GM19023 (cell line): ENCODE measurements around the gene THBD.

Source experiments
- ATAC-seq: cut with Tn5 transposase; IDR thresholded peaks from one replicate; pipeline ENCODE4 v1.9.1; 2021; ENCODE audit warnings: mild to moderate bottlenecking, moderate library complexity; ENCODE audit not compliant: unreplicated experiment

The THBD gene

DNA sequence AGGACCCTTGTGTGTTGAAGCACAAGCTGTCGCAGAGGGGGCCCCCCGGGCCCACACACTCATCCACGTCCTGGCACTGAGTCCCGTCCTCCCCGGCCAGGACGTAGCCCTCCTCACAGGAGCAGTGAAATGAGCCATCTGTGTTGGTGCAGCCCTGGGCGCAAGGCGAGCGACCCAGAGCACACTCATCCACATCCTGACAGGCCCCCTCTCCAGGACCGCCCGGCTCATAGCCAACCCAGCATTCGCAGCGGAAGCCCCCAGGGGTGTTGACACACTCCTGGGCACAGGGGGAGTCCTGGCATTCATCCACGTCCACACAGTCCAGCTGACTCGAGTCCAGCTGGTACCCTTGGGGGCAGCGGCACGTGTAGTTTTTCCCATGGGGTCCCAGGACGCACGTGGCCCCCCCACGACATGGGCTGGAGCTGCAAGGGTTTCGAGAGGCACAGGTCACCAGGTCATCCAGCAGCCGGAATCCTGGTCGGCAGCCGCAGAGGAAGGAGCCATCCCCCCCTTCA, 35.4 kb upstream of the THBD start:
- ATAC-seq: no peak

DNA sequence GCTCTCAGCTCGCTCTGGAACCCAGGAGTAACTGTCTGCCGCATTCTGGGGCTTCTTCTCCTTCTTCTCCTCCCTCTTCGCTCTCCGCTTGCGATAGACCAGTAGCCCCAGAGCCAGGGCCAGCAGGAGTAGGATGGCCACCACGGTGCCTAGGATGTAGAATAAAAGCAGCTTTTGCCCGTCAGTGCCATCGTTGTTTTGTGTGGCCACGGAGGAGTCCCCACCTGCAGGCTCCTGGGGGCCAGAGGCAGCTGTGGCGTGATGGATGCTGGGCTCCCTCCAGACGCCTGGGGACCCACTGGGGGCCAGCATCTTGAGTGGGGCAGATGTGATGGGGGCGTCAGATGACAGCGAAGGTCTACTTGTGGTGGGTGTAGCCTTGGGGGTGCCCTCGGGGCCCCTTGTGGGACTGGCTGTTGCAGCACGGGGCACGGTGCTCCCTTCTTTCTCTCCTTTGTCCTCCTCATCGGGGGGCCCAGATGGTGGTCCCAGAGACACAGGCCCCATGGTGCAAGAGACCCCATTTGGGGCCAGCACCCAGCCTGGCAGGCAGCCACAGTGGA, 34.9 kb upstream of the THBD start:
- no peak for ATAC-seq

DNA sequence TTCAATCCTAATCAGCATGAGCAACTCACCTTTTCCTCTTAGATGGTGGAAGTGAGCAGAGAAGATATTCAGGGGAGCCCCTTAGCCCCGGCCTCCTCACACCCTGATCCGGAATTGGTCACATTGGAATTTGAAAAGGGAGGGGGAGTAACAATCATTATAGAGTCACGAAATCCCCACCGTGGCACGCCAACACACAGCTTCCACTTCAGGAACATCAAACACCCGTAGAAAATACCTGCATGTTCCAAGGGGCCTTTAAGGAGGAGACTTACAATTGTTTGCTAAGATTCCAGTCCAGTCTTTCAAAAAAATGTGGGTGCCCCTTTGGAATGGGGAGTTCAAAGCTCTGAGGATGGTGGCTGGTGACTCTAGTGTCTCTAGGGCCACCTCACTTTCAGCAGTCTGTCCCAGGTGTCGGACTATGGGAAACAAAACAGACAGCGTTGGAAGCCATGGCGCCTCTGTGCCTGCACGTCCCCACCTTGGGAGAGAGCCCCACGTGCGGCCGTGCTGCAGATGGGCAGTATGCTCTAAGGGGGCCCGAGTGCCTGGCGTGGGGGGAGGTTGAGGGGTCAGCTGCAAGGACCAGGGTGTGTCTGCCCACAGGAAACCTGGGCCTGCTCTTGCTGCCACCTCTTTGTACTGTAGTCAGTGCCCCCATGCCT, 34.2 kb upstream of the THBD start:
- ATAC-seq: no peak

DNA sequence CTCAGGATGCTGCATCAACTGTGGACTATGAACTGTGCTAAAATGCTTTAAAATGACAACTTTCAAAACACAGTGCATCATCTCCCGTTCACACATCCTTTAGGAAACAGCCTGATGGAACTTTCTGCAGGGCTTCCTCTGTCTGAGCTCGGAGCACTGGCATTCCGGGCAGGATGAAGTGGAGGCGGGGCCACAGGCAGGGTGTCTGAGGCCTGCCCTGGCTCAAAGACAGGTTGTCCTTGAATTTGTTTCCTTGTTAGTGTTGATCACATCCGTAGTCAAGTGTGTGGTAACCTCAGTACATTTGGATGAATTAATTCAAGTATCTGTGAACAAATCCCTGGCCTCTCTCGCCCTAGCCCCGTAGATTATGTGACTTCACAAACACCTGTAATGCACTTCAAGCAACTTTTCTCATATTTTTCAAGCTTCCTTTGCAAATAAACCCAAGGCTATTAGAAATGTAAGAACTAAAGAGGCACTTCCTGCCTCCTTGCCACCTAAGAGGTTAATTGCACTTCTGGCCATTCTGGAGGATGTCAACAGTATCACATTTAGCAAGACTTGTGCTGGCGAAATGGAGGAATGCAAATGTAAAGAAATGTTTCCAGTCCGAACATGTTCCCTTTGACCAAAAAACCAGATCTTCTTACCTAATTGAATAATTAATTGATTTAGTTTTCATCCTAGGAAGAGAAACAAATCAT, 33.5 kb upstream of the THBD start:
- ATAC-seq: no peak

DNA sequence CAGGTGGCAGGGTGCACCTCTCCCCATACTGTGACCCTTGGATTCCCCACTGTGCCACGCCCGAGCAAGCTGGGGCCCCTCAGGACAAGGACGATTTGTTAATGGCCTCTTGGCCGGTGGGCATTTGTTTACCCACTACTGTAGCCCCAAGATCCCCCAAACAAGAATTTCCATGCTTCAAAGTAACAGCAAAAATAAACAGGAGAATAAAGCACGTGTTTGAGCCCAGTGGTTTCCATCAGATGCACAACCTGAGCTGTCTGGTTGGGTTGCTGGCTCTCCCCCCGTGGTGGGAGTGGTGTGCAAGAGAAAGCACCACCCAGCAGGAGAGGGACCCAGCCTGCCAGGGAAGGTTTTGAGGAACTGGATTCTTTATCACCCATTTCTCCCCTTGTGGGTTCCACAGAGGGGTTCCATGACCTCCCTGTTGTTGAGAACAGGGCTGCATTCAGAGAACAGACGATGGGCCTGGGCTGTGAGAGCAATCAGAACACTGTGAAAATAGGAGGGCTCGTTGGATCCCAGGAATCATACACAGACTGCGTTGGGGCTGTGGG, 31.9 kb upstream of the THBD start:
- ATAC-seq: no peak

DNA sequence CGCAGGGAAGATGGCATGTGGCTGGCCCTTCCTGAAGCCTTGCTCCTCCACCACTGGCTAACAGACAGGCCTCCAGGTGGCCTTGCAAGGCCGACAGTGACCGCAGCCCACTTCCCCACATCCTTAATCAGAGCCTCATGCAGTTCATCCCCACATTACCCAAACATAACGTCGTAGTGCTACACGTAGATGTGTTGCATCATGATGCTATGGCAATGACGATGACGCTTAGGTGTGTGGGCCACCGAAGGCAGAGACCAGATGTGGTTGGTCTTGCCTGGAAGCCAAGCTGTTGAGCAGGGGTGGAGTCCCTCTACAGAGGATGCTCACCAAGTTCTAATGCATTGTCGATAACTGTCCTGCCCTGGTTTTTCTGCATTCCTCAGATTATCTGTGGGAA, 31.0 kb upstream of the THBD start:
- no peak for ATAC-seq

DNA sequence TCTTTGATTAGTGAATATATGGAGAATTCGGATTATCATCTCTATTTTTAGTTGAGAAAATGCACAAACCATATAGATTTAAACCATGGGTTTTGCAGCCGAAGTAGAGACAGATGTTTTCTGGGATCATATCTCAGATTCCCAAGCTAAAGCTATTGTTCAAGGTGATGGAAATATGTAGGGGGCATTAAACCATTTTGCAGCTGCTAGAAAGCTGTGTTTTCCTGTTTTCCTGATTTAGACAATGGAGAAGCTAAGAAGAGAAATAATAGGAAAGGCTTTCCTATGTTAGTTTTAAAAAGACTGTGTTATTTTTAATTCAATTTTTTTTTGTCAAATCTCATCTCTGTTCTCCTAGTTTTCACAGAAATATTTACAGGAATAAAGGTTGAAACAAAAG, 30.5 kb upstream of the THBD start:
- no peak for ATAC-seq

DNA sequence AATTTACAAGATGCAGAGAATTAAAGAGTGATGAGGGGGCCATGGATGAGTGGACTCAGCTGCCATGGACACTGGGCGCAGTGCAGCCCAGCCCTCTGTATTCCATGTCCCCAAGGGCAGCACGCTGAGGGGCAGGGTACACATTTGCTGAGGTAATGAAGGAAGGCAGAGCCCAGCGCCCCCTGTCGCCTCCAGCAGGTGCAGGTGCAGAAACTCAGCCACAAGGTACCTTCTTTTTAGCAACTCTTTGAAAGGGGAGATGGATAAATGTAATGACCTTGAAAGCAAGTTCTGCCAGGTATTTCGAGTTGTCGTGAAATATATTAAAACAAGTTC, 29.5 kb upstream of the THBD start:
- ATAC-seq: no peak

DNA sequence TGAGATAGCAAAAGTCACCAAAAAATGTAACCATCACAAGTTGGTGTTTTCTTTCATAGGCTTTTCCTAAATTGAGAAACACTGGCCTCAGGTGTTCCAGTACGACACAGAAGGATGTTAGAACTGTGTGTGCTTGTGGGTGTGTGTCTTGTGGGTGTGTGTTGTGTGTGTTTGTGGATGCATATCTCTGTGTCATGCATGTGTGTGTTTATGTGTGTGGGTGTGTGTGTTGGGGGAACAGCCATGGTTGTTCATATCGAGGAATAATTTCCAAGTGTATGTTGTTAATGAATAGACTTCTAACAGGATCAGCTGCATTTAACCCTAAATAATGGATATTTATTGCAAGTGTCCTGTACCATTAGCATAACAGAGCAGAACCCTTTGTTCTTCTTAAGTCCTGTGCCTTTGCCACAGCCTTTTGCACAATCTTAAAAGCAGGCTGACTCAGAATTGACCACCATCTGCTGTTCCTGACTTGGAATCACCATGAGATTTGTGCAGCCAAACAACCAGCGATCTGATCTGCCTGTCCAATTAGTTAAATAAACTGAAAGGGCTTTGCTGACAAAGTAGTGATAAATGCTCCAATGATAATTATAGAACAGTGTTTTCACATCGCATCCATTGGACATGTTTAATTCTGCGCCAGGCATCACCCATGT, 29.0 kb upstream of the THBD start:
- no peak for ATAC-seq

DNA sequence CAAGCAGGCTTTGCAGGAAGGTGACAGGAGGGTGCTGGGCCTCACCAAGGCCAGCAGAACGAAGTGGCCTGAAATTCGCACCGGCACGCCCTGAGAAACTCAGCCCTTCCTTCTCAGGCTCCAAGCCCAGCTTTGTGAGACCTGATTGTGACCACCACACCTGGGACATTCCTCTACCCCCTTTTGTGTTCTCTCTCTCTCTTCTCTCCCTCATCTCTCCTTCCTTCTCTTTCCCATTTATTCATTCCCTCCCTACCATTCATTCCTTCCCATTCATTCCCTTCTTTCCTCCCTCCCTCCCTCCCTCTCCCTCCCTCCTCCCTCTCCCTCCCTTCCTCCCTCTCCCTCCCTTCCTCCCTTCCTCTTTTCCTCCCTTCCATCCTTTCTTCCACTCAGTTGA, 27.8 kb upstream of the THBD start:
- no peak for ATAC-seq

DNA sequence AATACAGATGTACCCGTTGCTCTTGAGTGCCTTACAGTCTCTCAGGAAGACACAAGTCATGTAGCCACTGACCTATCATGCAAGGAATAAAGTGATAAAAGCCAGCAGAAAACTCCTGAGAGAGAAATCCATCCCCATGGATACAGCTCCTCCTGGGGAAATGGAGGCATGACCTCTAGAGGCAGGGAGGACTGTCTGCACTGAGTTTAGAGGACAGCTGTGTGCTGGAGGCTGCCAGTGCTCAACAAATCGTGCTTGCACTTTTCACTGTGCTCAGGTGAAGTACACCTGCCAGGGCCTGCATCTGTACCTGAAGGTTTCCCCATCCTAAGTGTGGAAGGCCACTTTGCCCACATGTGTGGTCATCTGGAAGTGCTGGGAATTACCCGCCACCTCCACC, 24.6 kb upstream of the THBD start:
- ATAC-seq: no peak

DNA sequence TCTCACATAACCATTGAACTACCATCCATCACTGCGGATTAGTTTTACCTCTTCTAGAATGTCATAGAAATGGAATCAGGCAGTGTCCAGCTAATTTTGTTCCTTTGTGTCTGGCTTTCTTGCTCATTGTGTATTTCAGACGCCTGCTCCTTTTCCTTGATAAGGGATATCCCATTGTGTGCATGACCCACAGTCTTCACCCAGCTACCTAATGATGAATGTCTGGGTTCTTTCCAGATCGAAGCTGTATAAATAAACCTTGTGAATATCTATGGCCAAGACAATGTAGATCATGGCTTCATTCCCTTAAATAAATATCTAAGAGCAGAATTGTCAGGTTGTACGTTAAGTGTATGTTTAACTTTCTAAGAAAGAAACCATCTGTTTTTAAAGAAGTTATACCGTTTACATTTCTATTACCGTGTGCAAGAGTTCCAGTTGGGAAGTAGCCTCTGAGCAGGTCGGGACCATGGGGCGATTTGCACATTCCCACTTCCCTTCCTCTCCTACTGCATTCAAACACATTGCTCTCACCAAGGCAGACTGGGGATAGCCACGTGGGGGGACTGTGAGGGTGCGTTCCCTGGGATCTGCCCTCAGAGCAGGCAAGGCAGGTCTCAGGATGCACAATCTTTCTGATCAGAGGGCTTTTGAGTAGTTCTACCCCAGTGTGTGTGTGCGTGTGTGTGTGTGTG, 23.6 kb upstream of the THBD start:
- ATAC-seq: no peak

DNA sequence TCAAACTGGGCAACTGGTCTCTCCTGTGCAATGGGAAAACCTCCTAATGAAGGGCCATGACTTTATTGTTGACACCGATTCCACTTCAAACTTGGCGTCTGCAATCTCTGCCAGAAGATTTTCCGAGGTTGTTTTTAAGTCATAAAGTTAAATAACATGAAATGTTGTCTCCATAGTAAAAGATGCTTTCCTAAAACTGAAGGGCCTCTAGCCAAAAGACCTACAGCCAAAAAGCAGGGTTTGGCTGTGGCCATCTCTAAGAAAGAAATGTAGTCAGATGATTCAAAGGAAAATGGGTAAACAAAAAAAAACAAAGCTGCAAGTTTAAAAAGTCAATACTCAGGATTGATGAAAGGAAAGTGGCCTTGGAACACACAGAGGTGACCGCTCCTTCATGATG, 22.5 kb upstream of the THBD start:
- no peak for ATAC-seq

DNA sequence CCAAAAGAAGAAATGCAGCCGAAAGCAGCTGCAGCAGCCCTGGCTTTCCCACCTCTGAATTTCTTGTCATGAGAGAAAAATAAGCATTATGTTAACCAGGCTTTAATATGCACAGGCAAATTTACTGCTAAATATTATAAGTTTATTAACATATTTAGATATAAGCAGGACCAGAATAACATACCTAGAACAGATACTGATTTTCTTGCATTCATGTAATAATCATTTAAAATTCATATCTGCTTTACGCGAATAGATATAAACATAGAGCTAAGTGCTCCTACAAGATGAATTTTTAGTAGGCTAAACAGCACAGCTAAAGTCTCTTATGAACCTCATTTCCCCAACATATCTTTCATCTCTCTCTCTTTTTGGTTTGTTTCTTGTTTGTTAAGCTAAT, 21.9 kb upstream of the THBD start:
- ATAC-seq: no peak

DNA sequence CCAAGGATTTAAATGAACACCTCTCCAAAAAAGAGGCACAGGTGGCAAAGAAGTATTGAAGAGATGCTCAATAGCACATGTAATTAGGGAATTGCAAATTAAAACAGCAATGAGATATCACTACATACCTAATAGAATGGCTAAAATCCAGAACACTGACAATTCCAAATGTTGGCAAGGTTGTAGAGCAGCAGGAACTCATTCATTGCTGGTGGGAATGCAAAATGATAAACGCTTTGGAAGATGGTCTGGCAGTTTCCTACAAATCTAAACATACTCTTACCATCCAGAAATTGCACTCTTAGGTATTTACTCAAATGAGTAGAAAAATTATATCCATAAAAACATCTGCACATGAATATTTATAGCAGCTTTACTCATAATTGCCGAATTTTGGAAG, 19.6 kb upstream of the THBD start:
- ATAC-seq: no peak

DNA sequence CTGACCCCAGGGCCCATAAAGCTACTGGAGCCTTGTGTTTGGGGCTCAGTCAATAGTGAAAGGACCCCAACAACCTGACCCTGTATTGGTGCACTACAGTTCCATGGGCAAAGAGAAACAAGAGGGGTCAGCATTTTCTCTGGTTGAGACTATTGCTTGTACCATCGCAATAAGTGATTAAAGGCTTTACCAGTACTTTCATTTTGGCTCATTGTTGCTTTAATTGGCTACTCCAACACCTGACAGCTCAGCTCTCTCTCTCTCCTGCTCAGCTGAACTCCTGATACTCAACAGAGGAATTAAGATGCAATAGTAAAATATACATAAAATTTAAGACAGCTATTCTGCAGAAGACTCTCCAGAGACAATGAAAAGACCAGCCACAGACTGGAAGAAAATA, 18.8 kb upstream of the THBD start:
- no peak for ATAC-seq

DNA sequence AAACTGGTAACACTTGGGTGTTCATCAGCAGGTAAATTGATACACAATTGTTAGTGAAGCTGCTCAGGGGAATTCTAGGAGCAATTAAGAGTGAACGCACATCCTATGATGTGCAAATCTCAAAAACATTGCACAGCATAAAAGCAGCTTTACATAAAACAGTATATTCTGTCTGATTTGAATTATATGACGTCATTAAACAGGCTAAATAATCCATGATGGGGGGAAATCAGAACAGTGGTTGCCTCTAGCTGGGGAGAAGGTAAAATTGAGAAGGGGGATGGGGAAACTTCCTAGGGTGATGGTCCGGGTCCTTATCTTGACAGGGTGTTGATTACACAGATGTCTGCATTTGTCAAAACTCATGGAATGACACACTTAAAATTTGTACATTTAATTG, 17.3 kb upstream of the THBD start:
- no peak for ATAC-seq

DNA sequence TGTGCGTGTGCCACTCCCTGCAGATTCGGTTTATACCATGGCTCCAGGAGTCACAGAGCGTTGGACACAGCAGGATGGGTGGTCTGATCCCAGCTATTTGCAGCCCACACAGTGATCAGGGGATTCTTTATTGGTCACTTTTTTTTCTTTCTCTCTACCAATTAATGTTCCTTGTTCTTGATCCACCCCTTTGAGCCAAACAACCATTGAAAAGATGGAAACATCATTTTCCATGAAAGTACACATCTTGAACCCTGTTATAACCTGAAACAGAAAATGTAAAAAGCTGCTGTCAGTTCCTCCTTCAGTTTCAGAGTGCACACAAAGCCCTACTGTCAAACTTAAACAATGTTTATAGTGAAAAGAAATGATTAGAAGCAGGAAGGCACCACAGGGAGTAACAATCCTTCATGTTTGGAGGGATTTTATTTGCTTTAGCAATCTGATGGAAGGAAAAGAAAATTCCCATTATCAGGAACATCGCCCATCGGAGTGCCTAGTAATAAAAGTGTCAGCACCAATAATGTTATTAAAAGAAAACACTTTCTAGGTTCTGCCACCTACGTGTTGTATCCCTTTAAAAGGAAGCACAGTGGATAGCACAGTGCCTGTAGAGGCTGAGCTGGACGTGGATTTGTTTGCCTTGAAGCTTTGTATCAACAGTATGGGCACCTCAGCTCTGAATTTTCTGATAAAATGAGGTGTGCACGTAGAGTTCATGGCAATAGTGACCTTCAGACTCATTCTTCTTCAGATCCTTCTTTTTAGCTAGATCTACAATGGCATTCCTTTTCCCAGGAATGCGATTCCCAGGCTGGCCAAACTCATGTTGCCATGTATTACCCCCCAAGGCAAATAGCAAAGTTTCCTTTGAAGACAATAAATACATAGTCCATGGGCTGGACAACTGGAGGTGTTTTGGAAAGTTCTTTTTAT, 16.1 kb upstream of the THBD start:
- ATAC-seq: no peak

DNA sequence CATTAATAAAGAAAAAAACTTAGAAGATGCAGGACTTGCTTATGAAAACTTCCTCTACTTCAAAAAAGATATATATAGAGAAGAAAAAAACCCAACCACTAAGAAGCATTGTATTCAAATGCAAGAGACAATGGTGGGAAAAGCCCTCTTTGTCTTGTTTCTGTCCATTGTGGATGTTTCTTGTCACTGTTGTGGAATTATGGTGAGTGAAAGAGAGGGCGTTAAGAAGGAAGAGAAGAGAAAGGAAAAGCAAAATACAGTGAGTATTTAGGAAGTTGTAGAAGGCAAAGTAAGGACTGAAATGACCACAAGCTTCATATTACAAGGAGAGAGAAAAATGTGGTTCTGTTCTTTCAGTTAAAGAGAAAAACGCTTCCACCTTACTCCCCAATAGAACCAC, 14.1 kb upstream of the THBD start:
- ATAC-seq: no peak

DNA sequence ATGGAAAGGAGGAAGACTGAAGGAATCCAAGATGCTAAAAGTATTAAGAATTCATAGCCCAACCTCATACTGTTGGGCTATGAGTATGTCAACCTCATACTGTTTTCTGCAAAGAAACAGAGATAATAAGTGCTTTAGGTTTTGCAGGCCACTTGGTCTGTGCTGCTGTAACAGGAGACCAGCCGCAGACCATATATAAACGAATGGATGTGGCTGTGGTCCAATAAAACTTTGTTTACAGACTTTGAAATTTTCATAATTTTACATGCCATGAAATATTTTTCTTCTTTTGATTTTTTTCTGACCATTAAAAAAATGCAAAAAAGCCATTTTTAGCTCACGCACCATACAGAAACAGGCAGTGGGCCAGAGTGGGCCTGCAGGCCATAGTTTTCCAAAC, 13.7 kb upstream of the THBD start:
- no peak for ATAC-seq
